ENCODE measurements around the gene ATP1A2.

- TF ChIP-seq CTCF (IDR thresholded peaks at IDR 0.05) = no peak
- TF ChIP-seq EZH2 (IDR thresholded peaks at IDR 0.05; ENCODE audit: borderline replicate concordance, insufficient read depth, low read depth, low read length, poor library complexity, severe bottlenecking) = no peak
Observed at GRCh38 chr1:160075836-160076235, 39.7 kb upstream of the ATP1A2 start.
